Stomach (tissue), 4 donors: ENCODE data around the gene PTGES3L.

Experiments
- POLR2AphosphoS5 ChIP-seq, 3 donors: sonication (generic); formaldehyde crosslinking; IDR thresholded peaks; one replicate each; pipeline ENCODE4 v1.6.1; 2016; ENCODE audit warnings: antibody characterized with exemption in 3 of 3
- TF ChIP-seq, protein P1 (sequence below), 7 experiments: fragments of 450-650 bp in 4 of 7; fragments of 200-600 bp in 3 of 7; sonication (generic) in 3 of 7; IDR thresholded peaks; one replicate each; pipeline ENCODE4 v1.5.1; 2016 to 2019; ENCODE audit warnings: antibody characterized with exemption in 7 of 7, control low read depth in 2 of 7, mild to moderate bottlenecking in 1 of 7

- TF ChIP-seq, protein P1, sequence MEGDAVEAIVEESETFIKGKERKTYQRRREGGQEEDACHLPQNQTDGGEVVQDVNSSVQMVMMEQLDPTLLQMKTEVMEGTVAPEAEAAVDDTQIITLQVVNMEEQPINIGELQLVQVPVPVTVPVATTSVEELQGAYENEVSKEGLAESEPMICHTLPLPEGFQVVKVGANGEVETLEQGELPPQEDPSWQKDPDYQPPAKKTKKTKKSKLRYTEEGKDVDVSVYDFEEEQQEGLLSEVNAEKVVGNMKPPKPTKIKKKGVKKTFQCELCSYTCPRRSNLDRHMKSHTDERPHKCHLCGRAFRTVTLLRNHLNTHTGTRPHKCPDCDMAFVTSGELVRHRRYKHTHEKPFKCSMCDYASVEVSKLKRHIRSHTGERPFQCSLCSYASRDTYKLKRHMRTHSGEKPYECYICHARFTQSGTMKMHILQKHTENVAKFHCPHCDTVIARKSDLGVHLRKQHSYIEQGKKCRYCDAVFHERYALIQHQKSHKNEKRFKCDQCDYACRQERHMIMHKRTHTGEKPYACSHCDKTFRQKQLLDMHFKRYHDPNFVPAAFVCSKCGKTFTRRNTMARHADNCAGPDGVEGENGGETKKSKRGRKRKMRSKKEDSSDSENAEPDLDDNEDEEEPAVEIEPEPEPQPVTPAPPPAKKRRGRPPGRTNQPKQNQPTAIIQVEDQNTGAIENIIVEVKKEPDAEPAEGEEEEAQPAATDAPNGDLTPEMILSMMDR (IDR thresholded peaks at IDR 0.05), result no peak
- TF ChIP-seq POLR2AphosphoS5 (IDR thresholded peaks at IDR 0.05), result peak; percentile 24 to 93 (median 86)
Measured at GRCh38 chr17:42980274-42980765, 440 bp upstream of the PTGES3L start, which contains the start of gene RUNDC1.
